ENCODE data around the gene TMEM161A. TPM values are rescaled to one million over a fixed set of nuclear protein-coding genes. Genes with fewer than 3 reads are reported as not detected.

TMEM161A gene
- total RNA-seq, 2 experiments from 2014 or later: 23.1 to 24.1 TPM

DNA sequence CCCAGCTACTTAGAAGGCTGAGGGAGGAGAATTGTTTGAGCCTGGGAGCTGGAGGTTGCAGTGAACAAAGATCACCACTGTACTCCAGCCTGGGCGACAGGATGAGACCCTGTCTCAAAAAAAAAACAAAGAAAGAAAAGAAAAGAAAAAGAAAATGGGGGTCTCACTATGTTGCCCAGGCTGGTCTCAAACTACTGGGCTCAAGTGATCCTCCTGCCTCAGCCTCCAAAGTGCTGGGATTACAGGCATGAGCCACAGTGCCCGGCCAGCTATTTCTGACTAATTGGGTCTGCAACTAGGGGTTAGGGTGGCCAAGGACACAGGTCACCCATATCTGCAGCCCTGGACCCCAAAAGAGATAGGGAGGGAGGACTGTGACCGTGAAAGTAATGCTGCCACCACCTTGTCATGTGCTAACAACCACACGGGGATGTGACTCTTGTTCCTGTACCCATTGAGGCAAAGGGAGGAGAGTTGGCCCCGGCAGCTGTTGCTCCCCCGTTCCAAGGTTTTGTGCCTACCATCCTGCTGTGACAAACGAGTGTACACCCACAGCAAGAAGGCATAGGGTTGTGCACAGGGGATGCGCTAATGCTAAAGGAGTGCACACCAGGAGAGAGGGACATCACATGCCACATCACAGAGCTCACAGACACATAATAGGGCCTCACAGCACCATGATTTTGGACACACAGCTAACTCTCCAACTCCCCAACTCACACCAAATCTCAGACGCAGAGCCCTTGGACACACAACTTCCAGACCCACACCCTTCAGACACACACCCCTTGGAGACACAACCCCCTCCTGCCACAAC, 31.2 kb upstream of the TMEM161A start:
- no peaks in the 10 kb centered on the region for H3K9me3 Mint-ChIP-seq
- peaks cover 15% of the 10 kb centered on the region for H3K4me1 Mint-ChIP-seq
- ChIA-PET POLR2A (no interaction called here), CTCF (interaction anchor here (0.6 kb wide), 2 partner anchors 8 to 10 kb away, joined by 3 read pairs; no protein-coding TSS in a partner anchor)
- H3K4me3 Mint-ChIP-seq: no peak overlapping the region
- no peaks in the 10 kb centered on the region for H3K27me3 Mint-ChIP-seq
- peaks cover 2% of the 10 kb centered on the region for H3K36me3 Mint-ChIP-seq (ENCODE audit: low read depth)
- no peak for DNase-seq
- no peak overlapping the region for H3K27ac Mint-ChIP-seq

DNA sequence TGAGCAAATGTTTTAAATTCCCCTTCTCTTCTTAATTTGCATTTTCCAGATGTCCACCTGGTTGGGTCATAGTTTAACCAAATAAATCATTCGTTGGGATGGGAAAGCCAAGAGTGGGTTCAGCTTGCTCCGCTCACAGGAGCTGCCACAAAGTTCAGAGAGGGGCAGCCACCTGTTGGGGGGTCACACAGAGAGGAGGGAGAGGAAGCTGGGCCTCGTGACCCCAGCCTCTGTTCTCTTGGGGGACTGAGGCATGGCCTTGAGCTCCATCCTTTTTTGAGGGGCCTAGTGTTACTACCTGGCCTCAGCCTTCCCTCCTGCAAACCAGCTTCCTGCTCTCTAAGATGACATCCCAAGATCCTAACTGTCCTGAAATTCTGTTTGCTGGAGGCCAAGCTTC, 29.3 kb upstream of the TMEM161A start:
- no peaks in the 10 kb centered on the region for H3K9me3 Mint-ChIP-seq
- POLR2A ChIA-PET: no interaction called here
- peaks cover 2% of the 10 kb centered on the region for H3K36me3 Mint-ChIP-seq (ENCODE audit: low read depth)
- no peaks in the 10 kb centered on the region for H3K27me3 Mint-ChIP-seq
- DNase-seq: no peak
- H3K4me1 Mint-ChIP-seq: peaks cover 14% of the 10 kb centered on the region
- no peak overlapping the region for H3K27ac Mint-ChIP-seq
- no peak overlapping the region for H3K4me3 Mint-ChIP-seq
- CTCF ChIA-PET: no interaction called here

DNA sequence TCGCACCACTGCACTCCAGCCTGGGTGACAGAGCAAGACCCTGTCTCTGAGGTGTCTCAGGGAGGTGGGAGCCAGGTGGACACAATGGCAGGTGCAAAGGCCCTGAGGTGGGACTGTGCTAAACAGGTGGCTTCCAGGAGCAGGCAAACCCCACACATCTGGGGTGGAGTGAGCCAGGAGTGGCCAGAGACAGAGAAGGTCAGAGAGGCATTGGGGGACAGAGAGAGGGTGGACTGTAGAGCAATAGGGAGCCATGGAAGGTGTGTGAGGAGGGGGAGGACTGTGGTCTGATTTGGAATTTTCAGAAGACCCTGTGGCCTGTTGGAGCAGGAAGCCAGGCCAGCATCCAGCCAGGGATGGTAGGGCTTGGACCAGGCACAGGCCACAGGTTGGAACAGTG, 27.1 kb upstream of the TMEM161A start:
- DNase-seq: no peak
- no peak overlapping the region for H3K4me3 Mint-ChIP-seq
- no peaks in the 10 kb centered on the region for H3K9me3 Mint-ChIP-seq
- peaks cover 4% of the 10 kb centered on the region for H3K36me3 Mint-ChIP-seq (ENCODE audit: low read depth)
- CTCF ChIA-PET: no interaction called here
- H3K27ac Mint-ChIP-seq: no peak overlapping the region
- POLR2A ChIA-PET: no interaction called here
- peaks cover 11% of the 10 kb centered on the region for H3K4me1 Mint-ChIP-seq
- no peaks in the 10 kb centered on the region for H3K27me3 Mint-ChIP-seq

DNA sequence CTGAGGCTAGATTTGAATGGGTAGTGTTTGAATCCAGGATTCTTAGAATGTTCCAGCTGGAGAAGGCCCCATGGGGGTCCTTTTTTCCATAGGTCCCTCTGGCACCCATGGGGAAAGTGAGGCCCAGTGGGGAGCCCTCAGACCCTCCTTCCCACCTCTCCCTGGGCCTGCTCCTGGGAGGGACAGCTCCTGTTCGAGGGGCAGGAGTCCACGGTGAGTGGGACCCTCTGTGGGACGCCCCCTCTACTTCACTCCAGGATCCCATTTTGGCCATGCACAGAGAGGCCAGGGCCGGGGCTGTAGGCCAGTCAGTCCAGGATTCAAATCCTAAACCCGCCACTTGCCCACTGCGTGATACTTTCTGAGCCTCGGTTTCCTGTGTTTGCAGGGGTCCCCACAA, 24.2 kb upstream of the TMEM161A start:
- Mint-ChIP-seq H3K9me3 (no peaks in the 10 kb centered on the region), H3K4me3 (no peak overlapping the region), H3K36me3 (ENCODE audit: low read depth) (peaks cover 2% of the 10 kb centered on the region), H3K27ac (no peak overlapping the region), H3K27me3 (no peaks in the 10 kb centered on the region), H3K4me1 (peaks cover 2% of the 10 kb centered on the region)
- ChIA-PET CTCF (interaction anchor here (0.6 kb wide), 1 partner anchor 785 kb away, joined by 3 read pairs; no protein-coding TSS in a partner anchor), POLR2A (no interaction called here)
- DNase-seq: no peak

DNA sequence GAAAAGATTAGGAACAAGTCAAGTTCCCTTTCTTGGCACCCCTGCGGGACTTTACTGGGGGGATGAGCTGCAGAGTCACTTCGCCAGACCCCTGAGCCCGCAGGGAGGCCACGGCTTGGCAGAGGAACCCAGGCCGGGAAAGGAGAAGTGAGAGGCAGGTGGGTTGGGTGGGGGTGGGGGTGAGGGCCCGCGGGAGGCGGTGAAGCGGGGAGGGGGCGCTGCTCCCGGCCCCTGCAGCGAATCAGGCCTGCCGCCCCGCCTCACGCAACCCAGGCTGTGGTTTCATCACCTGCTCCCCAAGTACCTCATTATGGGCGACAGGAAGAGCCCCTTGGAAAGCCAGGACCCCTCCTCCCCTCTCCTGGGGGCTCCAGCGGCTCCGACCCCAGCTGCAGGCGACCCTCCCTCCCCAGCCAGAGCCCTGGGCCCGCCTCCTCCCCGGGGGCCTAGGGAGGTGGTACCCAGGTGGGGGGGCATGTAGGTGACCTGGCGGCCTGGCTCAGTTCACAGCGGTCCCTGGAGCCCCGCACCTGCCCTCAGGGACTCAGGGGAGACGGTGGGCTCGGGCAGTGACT, 22.3 kb upstream of the TMEM161A start:
- POLR2A ChIA-PET: no interaction called here
- H3K9me3 Mint-ChIP-seq: no peaks in the 10 kb centered on the region

DNA sequence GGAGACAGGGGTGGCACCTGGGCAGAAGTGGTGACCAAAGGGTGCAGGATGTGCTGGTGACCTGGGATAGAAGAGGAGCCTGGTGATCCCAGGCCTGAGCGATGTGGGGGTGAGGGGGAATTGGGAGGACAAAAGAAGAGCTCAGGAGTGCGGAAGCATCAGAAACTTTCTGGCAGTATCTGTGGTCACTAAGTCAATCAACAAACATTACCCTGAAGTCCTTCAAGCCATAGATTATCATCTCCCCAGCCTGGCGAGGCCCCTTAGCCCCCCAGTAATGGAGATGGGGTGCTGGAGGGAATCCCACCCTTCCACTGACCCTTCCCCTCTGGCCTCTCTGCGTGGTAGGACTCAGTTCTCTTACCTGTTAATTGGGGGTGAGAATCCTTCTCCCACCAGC, 21.3 kb upstream of the TMEM161A start:
- DNase-seq: no peak
- Mint-ChIP-seq H3K4me1 (peaks cover 2% of the 10 kb centered on the region), H3K27ac (no peak overlapping the region), H3K9me3 (no peaks in the 10 kb centered on the region), H3K36me3 (ENCODE audit: low read depth) (peaks cover 6% of the 10 kb centered on the region), H3K27me3 (no peaks in the 10 kb centered on the region), H3K4me3 (no peak overlapping the region)
- POLR2A ChIA-PET: interaction anchor here (0.6 kb wide), 1 partner anchor 91 kb away, joined by 4 read pairs; no protein-coding TSS in a partner anchor
- CTCF ChIA-PET: interaction anchor here (0.6 to 3.1 kb wide), 5 partner anchors 10 to 217 kb away, joined by 3 to 14 read pairs (median 3); partner anchors contain the start of gene MEF2B

More for the DNA sequence above, 22.3 kb upstream of the TMEM161A start:
- no peak for DNase-seq
- Mint-ChIP-seq H3K4me1 (peaks cover 2% of the 10 kb centered on the region), H3K27me3 (no peaks in the 10 kb centered on the region), H3K36me3 (ENCODE audit: low read depth) (peaks cover 4% of the 10 kb centered on the region), H3K27ac (no peak overlapping the region), H3K4me3 (no peak overlapping the region)
- CTCF ChIA-PET: interaction anchor here (3.1 kb wide), 1 partner anchor 14 kb away, joined by 14 read pairs; no protein-coding TSS in a partner anchor

DNA sequence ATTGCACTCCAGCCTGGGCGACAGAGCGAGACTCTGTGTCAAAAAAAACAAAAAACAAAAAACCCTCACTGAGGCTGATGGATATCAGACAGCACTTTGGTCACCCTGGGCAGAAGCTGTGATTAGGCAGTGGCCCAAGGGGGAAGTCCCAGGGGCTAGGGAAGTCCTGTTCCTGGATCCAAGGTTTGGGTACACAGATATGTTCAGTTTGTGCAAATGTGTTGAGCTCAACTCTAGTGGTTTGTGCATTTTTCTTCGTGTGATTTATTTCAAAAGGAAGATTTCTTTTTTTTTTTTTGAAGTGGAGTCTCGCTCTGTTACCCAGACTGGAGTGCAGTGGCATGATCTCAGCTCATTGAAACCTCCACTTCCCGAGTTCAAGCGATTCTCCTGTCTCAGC, 19.5 kb upstream of the TMEM161A start:
- no peak overlapping the region for H3K4me3 Mint-ChIP-seq
- ChIA-PET POLR2A (interaction anchor here (0.6 kb wide), 1 partner anchor 9 kb away, joined by 4 read pairs; no protein-coding TSS in a partner anchor), CTCF (interaction anchor here (0.7 to 3.0 kb wide), 5 partner anchors 11 to 500 kb away, joined by 3 to 12 read pairs (median 4); no protein-coding TSS in a partner anchor)
- peaks cover 2% of the 10 kb centered on the region for H3K4me1 Mint-ChIP-seq
- H3K36me3 Mint-ChIP-seq (ENCODE audit: low read depth): peaks cover 6% of the 10 kb centered on the region
- DNase-seq: no peak
- H3K9me3 Mint-ChIP-seq: no peaks in the 10 kb centered on the region
- H3K27me3 Mint-ChIP-seq: no peaks in the 10 kb centered on the region
- no peak overlapping the region for H3K27ac Mint-ChIP-seq

DNA sequence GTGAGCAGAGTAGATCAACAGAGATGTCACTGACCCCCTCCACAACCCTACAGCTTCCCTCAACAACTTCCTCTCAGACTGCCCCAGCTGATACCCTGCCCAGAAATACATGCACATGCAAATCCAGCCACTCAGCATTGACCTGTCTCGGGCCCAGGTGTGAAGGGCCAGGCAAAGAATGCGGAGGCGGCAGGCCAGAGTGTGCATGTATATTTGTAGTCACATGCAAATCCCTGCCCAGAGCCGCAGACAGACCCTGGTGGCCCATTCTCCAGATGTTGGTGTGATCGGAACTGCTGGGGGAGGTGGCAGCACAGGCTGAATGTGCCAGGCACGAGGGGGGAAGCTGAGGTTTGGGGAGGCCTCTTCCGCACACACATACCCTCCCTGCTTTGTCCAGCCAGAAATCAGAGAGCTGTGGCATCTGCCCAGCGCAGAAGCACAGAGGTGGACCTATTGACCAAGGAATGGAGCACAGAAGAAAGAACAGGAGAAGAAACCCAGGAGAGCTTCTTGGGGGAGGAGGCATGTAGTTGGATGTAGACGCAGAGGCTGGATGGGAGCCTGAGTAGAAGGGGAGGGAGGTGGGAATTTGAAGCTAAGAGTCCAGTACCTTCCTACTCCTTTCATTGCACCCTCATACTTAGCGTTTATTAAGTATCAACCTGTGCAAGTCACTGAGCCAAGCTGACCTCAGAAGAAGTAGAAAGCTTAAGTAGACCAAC, 17.4 kb upstream of the TMEM161A start:
- no peaks in the 10 kb centered on the region for H3K9me3 Mint-ChIP-seq
- no peaks in the 10 kb centered on the region for H3K4me1 Mint-ChIP-seq
- POLR2A ChIA-PET: interaction anchor here (0.6 kb wide), 1 partner anchor 138 kb away, joined by 4 read pairs; no protein-coding TSS in a partner anchor
- H3K27ac Mint-ChIP-seq: no peak overlapping the region
- CTCF ChIA-PET: interaction anchor here (1.4 to 3.0 kb wide), 3 partner anchors 9 to 34 kb away, joined by 3 to 12 read pairs (median 11); no protein-coding TSS in a partner anchor
- no peaks in the 10 kb centered on the region for H3K27me3 Mint-ChIP-seq
- no peak overlapping the region for H3K4me3 Mint-ChIP-seq
- no peak for DNase-seq
- peaks cover 4% of the 10 kb centered on the region for H3K36me3 Mint-ChIP-seq (ENCODE audit: low read depth)

DNA sequence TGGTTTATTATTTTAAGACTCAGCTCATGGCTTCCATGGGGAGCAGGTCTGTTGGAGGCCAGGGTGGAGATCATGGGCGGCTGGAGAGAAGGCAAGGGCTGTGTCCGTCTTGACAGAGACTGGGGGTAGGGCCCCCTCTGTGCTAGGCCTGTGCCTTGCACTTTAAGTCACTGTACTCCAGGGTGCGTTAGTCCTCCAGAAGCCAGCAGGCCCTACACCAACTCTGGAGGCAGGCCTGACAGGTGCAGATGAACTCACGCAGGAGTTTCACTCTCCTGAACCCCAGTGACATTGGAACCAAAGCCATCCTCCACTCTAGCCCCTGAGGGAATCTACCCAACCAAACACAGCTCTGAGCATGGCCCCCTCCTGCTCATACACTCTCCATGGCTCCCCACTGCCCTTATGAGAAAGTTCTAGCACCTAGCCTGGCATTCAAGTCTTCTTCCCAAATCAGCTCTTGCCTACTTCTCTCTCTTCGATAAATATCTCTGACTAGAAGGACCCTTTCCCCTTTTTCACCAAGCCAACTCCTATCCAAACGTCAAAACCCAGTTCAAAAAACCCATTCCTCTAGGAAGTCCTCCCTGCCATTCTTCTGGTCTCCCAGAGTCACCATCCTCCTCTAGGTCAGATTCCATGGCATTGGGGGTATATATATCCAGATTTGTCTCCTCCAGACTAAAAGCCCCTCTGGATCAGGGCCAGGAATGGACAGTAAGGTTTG, 16.7 kb upstream of the TMEM161A start:
- Mint-ChIP-seq H3K9me3 (no peaks in the 10 kb centered on the region), H3K36me3 (ENCODE audit: low read depth) (peaks cover 4% of the 10 kb centered on the region), H3K4me3 (no peak overlapping the region), H3K27ac (no peak overlapping the region), H3K4me1 (no peaks in the 10 kb centered on the region), H3K27me3 (no peaks in the 10 kb centered on the region)
- ChIA-PET POLR2A (no interaction called here), CTCF (interaction anchor here (3.0 kb wide), 1 partner anchor 8 kb away, joined by 11 read pairs; no protein-coding TSS in a partner anchor)
- no peak for DNase-seq

DNA sequence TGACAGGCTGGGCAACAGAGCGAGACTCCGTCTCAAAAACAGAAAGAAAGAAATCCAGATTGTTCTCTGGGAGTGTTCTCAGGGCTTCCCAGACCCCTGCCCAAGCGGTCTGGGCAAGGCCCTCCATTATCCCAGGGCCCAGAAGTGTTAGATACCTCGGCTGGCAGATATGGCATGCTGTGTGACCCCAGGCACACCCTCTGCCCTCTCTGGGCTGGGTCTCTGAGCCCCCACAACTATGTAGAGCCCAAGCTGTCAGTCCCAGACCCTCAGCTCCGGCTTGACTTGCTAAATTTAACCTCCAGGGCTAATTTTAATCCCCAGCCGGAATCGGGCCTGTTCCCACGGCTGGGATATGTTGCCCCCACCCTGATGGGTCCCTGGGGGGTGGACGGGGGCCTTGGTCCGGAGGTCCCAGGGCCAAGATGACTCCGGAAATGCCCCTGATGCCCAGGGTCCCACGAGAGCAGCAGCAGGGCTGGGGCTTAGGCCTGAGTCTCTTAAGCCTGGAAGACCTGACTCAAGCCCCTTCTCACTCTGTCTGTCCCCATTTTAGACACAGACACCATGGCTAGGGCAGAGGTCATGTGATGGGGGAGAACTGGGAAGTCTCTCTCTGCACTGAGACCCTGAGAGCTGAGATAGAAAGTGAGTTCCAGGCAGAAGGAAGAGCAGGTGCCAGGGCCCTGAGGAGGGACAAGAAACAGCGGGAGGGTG, 14.5 kb upstream of the TMEM161A start:
- Mint-ChIP-seq H3K27me3 (no peaks in the 10 kb centered on the region), H3K9me3 (no peaks in the 10 kb centered on the region), H3K4me3 (no peak overlapping the region), H3K4me1 (no peaks in the 10 kb centered on the region), H3K36me3 (ENCODE audit: low read depth) (peaks cover 4% of the 10 kb centered on the region), H3K27ac (no peak overlapping the region)
- no peak for DNase-seq
- CTCF ChIA-PET: interaction anchor here (1.3 kb wide), 1 partner anchor 22 kb away, joined by 6 read pairs; no protein-coding TSS in a partner anchor
- POLR2A ChIA-PET: no interaction called here

DNA sequence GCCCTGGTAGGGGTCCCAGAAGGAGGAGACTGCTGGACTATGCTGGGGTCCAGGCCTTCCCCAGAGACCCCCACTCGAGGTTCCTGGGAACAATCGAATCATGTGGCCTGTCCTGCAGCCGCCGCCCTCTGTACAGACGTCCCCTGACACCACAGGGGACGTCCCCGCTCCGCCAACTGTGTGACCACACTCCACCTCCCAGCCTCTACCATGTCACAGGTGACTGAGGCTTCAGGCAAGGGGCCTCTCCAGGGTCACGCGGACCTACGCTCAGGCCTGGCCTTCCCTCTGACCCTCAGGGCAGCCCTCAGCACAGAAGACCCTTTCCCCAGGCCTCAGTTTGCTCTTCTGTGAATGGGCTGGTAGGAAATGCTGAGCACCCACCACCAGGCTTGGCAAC, 13.1 kb upstream of the TMEM161A start:
- peaks cover 4% of the 10 kb centered on the region for H3K36me3 Mint-ChIP-seq (ENCODE audit: low read depth)
- H3K27ac Mint-ChIP-seq: no peak overlapping the region
- no peak for DNase-seq
- POLR2A ChIA-PET: no interaction called here
- CTCF ChIA-PET: no interaction called here
- no peaks in the 10 kb centered on the region for H3K27me3 Mint-ChIP-seq
- no peak overlapping the region for H3K4me3 Mint-ChIP-seq
- no peaks in the 10 kb centered on the region for H3K4me1 Mint-ChIP-seq
- no peaks in the 10 kb centered on the region for H3K9me3 Mint-ChIP-seq

DNA sequence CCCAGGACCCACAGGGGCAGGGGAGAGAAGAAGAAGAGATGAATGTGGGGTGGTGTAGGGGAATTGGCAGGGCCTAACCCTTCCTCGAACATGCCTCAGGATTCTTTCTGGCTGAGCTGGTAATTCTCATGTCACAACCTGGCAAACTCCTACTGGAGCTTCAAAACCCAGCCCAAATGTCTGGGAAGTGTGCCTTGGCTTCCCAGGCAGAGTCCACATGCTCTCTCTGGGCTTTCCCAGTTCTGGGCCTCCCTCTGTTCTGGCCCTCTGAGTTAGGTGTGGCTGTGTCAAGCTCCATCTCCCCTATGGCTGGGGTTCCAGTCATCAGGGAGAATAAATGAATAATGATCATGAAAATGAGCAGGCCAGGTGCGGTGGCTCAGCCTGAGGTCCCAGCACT, 11.2 kb upstream of the TMEM161A start:
- Mint-ChIP-seq H3K27me3 (no peaks in the 10 kb centered on the region), H3K36me3 (ENCODE audit: low read depth) (no peaks in the 10 kb centered on the region), H3K9me3 (no peaks in the 10 kb centered on the region), H3K4me1 (no peaks in the 10 kb centered on the region), H3K27ac (peak overlapping the region; percentile 20), H3K4me3 (no peak overlapping the region)
- no peak for DNase-seq
- CTCF ChIA-PET: interaction anchor here (1.6 kb wide), 1 partner anchor 34 kb away, joined by 4 read pairs; no protein-coding TSS in a partner anchor
- POLR2A ChIA-PET: interaction anchor here (0.6 kb wide), 1 partner anchor 8 kb away, joined by 4 read pairs; no protein-coding TSS in a partner anchor

Measured in activated CD4-positive, alpha-beta T cell treated with anti-CD3 and anti-CD28 coated beads, Interleukin-2, amount 10 ng/mL, durations not matched to agents 7 days and 5 days (primary cell).